IMR-90 (cell line): ENCODE measurements around the gene SLC31A1. TPM values are rescaled to one million over a fixed set of nuclear protein-coding genes. Genes with fewer than 3 reads are reported as not detected.

ENCODE experiments used
- ATAC-seq: fragments of 200-7000 bp; cut with Tn5 transposase; 2 replicates; pipeline ENCODE4 v1.9.1; 2020; ENCODE audit warnings: low read depth, mild to moderate bottlenecking, moderate library complexity
- BruUV-seq: library from RNA; stranded (reverse); fragments of 400-500 nt; replicated peaks from 2 replicates; lab custom pipeline; 2021; lab: Mats Ljungman, UMichigan
- CTCF ChIA-PET: fragments of 300-600 bp; formaldehyde crosslinking; extraction: SDS; loops from one replicate; lab custom pipeline; 2021; ENCODE audit warnings: antibody characterized with exemption; lab: Yijun Ruan, JAX
- POLR2A ChIA-PET: fragments of 300-600 bp; sonication (Branson Sonifier 250); formaldehyde crosslinking; loops from one replicate; lab custom pipeline; 2022; ENCODE audit warnings: antibody characterized with exemption; ENCODE audit not compliant: unreplicated experiment; lab: Charles Lee
- DNase-seq: peaks from one replicate; pipeline ENCODE4 v3.0.0; 2013
- H2AFZ ChIP-seq: replicated peaks from 2 replicates; pipeline ENCODE3; 2013; ENCODE audit warnings: low read length, mild to moderate bottlenecking; ENCODE audit not compliant: poor library complexity
- H2AK5ac ChIP-seq: 2 replicates; pipeline ENCODE4 v1.6.1; 2013; ENCODE audit warnings: low read depth, low read length, inconsistent platforms
- H2AK9ac ChIP-seq: replicated peaks from 2 replicates; pipeline ENCODE3; 2013; ENCODE audit warnings: mild to moderate bottlenecking, low read depth, low read length, moderate library complexity; ENCODE audit not compliant: poor library complexity
- H2BK120ac ChIP-seq: 2 replicates; pipeline ENCODE4 v1.6.1; 2013; ENCODE audit warnings: low read depth, low read length, inconsistent platforms
- H2BK15ac ChIP-seq: 3 replicates; pipeline ENCODE4 v1.6.1; 2013; ENCODE audit warnings: low read depth, low read length, inconsistent platforms
- H2BK20ac ChIP-seq: 2 replicates; pipeline ENCODE4 v1.6.1; 2013; ENCODE audit warnings: low read depth, mild to moderate bottlenecking, inconsistent platforms, low read length, moderate library complexity
- H2BK5ac ChIP-seq: 2 replicates; pipeline ENCODE4 v1.6.1; 2013; ENCODE audit warnings: mild to moderate bottlenecking, low read depth, low read length, inconsistent platforms; ENCODE audit not compliant: poor library complexity, severe bottlenecking
- H3K14ac ChIP-seq: replicated peaks from 2 replicates; pipeline ENCODE4 v1.6.1; 2013; ENCODE audit warnings: low read depth, low read length, inconsistent platforms
- H3K18ac ChIP-seq: 2 replicates; pipeline ENCODE4 v1.6.1; 2013; ENCODE audit warnings: low read depth, low read length, control low read depth
- H3K23ac ChIP-seq: 2 replicates; pipeline ENCODE4 v1.6.1; 2013; ENCODE audit warnings: low read depth, low read length, inconsistent platforms
- H3K27ac ChIP-seq: 2 replicates; pipeline ENCODE4 v1.5.1; 2013; ENCODE audit warnings: mild to moderate bottlenecking, control low read depth, low read length; ENCODE audit not compliant: insufficient read depth
- H3K27me3 ChIP-seq: 2 replicates; pipeline ENCODE4 v1.6.1; 2013; ENCODE audit warnings: low read length; ENCODE audit not compliant: control insufficient read depth, insufficient read depth
- H3K36me3 ChIP-seq: 2 replicates; pipeline ENCODE4 v1.6.1; 2013; ENCODE audit warnings: low read length, mixed read lengths; ENCODE audit not compliant: control insufficient read depth, insufficient read depth
- H3K4ac ChIP-seq: 2 replicates; pipeline ENCODE4 v1.6.1; 2013; ENCODE audit warnings: low read depth, low read length, inconsistent platforms
- H3K4me1 ChIP-seq: 2 replicates; pipeline ENCODE4 v1.6.1; 2013; ENCODE audit warnings: low read length, mixed read lengths; ENCODE audit not compliant: control insufficient read depth, insufficient read depth
- H3K4me2 ChIP-seq: 2 replicates; pipeline ENCODE4 v1.6.1; 2013; ENCODE audit warnings: low read depth, mild to moderate bottlenecking, control low read depth, low read length, moderate library complexity
- H3K4me3 ChIP-seq: 2 replicates; pipeline ENCODE4 v1.5.1; 2013; ENCODE audit warnings: low read depth, mild to moderate bottlenecking, control low read depth, low read length, moderate library complexity; ENCODE audit not compliant: insufficient read depth
- H3K56ac ChIP-seq: 2 replicates; pipeline ENCODE4 v1.6.1; 2013; ENCODE audit warnings: low read length, inconsistent platforms; ENCODE audit not compliant: insufficient read depth; ENCODE audit errors: extremely low read depth
- H3K79me1 ChIP-seq, 2 experiments: 2 replicates each; pipeline ENCODE4 v1.6.1; 2013; ENCODE audit warnings: low read length in 2 of 2, inconsistent platforms in 1 of 2, low read depth in 1 of 2
- H3K9ac ChIP-seq: 2 replicates; pipeline ENCODE4 v1.6.1; 2013; ENCODE audit warnings: low read depth, low read length, control low read depth
- H3K9me1 ChIP-seq: 2 replicates; pipeline ENCODE4 v1.6.1; 2013; ENCODE audit warnings: low read length, inconsistent platforms; ENCODE audit not compliant: insufficient read depth
- H3K9me3 ChIP-seq: 2 replicates; pipeline ENCODE4 v1.6.1; 2013; ENCODE audit warnings: low read length; ENCODE audit not compliant: control insufficient read depth, insufficient read depth
- H4K20me1 ChIP-seq: 2 replicates; pipeline ENCODE4 v1.6.1; 2013; ENCODE audit warnings: low read length, inconsistent platforms; ENCODE audit not compliant: insufficient read depth
- H4K5ac ChIP-seq: 2 replicates; pipeline ENCODE4 v1.6.1; 2013; ENCODE audit warnings: mild to moderate bottlenecking, low read depth, low read length, control low read depth
- H4K8ac ChIP-seq, 2 experiments: 2 replicates each; pipeline ENCODE4 v1.6.1; 2013; ENCODE audit warnings: low read depth in 2 of 2, low read length in 2 of 2, control low read depth in 1 of 2, inconsistent platforms in 1 of 2
- H4K91ac ChIP-seq: 2 replicates; pipeline ENCODE4 v1.6.1; 2013; ENCODE audit warnings: low read depth, low read length, inconsistent platforms; ENCODE audit not compliant: insufficient read depth
- BHLHE40 ChIP-seq: fragments of 150-350 bp; IDR thresholded peaks from 2 replicates; pipeline ENCODE4 v1.6.1; 2016; ENCODE audit warnings: mild to moderate bottlenecking, low read depth, low read length
- CHD1 ChIP-seq: IDR thresholded peaks from 2 replicates; pipeline ENCODE4 v1.6.1; 2012; ENCODE audit warnings: low read depth, low read length, improper control_type of control experiment
- CTCF ChIP-seq: conservative IDR thresholded peaks from 2 replicates; pipeline ENCODE4 v1.5.1; 2012; ENCODE audit warnings: mild to moderate bottlenecking, low read depth, low read length, improper control_type of control experiment
- MAFK ChIP-seq: IDR thresholded peaks from 2 replicates; pipeline ENCODE4 v1.6.1; 2012; ENCODE audit warnings: low read depth, low read length, improper control_type of control experiment
- MAZ ChIP-seq: IDR thresholded peaks from 2 replicates; pipeline ENCODE4 v1.6.1; 2012; ENCODE audit warnings: low read depth, mild to moderate bottlenecking, low read length, improper control_type of control experiment, moderate library complexity, borderline replicate concordance
- MXI1 ChIP-seq: IDR thresholded peaks from 2 replicates; pipeline ENCODE4 v1.6.1; 2012; ENCODE audit warnings: low read depth, mild to moderate bottlenecking, low read length, moderate library complexity, borderline replicate concordance
- NFE2L2 ChIP-seq: fragments of 150-350 bp; IDR thresholded peaks from 2 replicates; pipeline ENCODE4 v1.6.1; 2016; ENCODE audit warnings: low read depth, mild to moderate bottlenecking, low read length
- POLR2A ChIP-seq: IDR thresholded peaks from 2 replicates; pipeline ENCODE4 v1.6.1; 2012; ENCODE audit warnings: mild to moderate bottlenecking, low read depth, low read length
- RAD21 ChIP-seq: IDR thresholded peaks from 2 replicates; pipeline ENCODE4 v1.6.1; 2012; ENCODE audit warnings: low read length, improper control_type of control experiment
- RCOR1 ChIP-seq: IDR thresholded peaks from 2 replicates; pipeline ENCODE4 v1.6.1; 2012; ENCODE audit warnings: mild to moderate bottlenecking, low read length, improper control_type of control experiment; ENCODE audit not compliant: insufficient replicate concordance
- RFX5 ChIP-seq: IDR thresholded peaks from 2 replicates; pipeline ENCODE4 v1.8.0; 2012; ENCODE audit warnings: low read depth, mild to moderate bottlenecking, low read length, moderate library complexity
- USF2 ChIP-seq: fragments of 150-350 bp; IDR thresholded peaks from 2 replicates; pipeline ENCODE4 v1.6.1; 2017; ENCODE audit warnings: mild to moderate bottlenecking, antibody characterized with exemption, low read length, low read depth
- WGBS, 2 experiments: methylation state at CpG; one replicate each; pipeline versions ENCODE4 v1.1.5 to v1.1.7; 2013; ENCODE audit warnings: missing lambda C conversion rate in 2 of 2; ENCODE audit not compliant: insufficient read length in 1 of 2; ENCODE audit errors: extremely low coverage in 2 of 2; 5-methylcytosine and 5-hydroxymethylcytosine counted together
- dilution Hi-C: fragments of 300-500 bp; cut with HindIII; formaldehyde crosslinking; loops from one replicate; pipeline ENCODE4 v1.14.3; 2018; ENCODE audit warnings: low sequenced_read_pairs; ENCODE audit not compliant: unreplicated experiment
- in situ Hi-C: fragments of 300-500 bp; cut with MboI; formaldehyde crosslinking; loops from 3 replicates; pipeline ENCODE4 v1.14.3; 2019; ENCODE audit warnings: low sequenced_read_pairs, inconsistent platforms, mixed read lengths
- intact Hi-C: fragments of 100-400 bp; cut with micrococcal nuclease; formaldehyde crosslinking; loops from 2 replicates; pipeline ENCODE4 v1.10.0; 2022
- polyA plus RNA-seq, 3 experiments: library from polyadenylated mRNA; depleted of rRNA; stranded (reverse); fragments of >200 nt; gene quantifications; 2 replicates each; pipeline ENCODE4 v1.2.3, GENCODE V29; 2012; ENCODE audit warnings: low replicate concordance in 1 of 3
- total RNA-seq: library from RNA; depleted of rRNA; stranded (reverse); fragments of >200 nt; gene quantifications from 2 replicates; pipeline ENCODE4 v1.2.3, GENCODE V29; 2012

SLC31A1 gene
- total and polyA plus RNA-seq, 2 of the 4 experiments (the other 2 are of a cell fraction), result 17.9 to 23.3 TPM

GRCh38 chr9:113231701-113232100 is 10.4 kb downstream of the SLC31A1 start:
- no CpG with 5 or more reads among the region's 2 CpGs for WGBS, 2 experiments
- ChIA-PET CTCF (interaction anchor here (0.5 kb wide), 1 partner anchor 234 kb away, joined by 3 read pairs; no protein-coding TSS in a partner anchor), POLR2A (no interaction called here)
- no peak overlapping the region for H2BK5ac ChIP-seq
- no peak overlapping the region for H4K91ac ChIP-seq
- H3K9ac ChIP-seq, result no peak overlapping the region
- H3K79me1 ChIP-seq, result peaks cover 32 to 57% of the 10 kb centered on the region in 2 experiments
- ATAC-seq, result no peak
- DNase-seq, result no peak
- no peak overlapping the region for H2AK9ac ChIP-seq
- H3K23ac ChIP-seq, result no peak overlapping the region
- no peak overlapping the region for H3K56ac ChIP-seq
- peak overlapping the region; percentile 14; the same call in 1 of the 2 replicates for H2BK120ac ChIP-seq
- H3K4me3 ChIP-seq, result no peak overlapping the region
- peaks cover 2% of the 10 kb centered on the region for H3K36me3 ChIP-seq
- in situ Hi-C loops (no loop called here), dilution Hi-C loops (no loop called here), intact Hi-C loops (no loop called here)
- H3K14ac ChIP-seq, result no peak overlapping the region
- H3K27me3 ChIP-seq, result no peaks in the 10 kb centered on the region
- H4K20me1 ChIP-seq, result peaks cover 32% of the 10 kb centered on the region
- no peak for TF ChIP-seq BHLHE40
- TF ChIP-seq USF2, result no peak
- no peak for TF ChIP-seq RCOR1
- no peak for TF ChIP-seq POLR2A
- TF ChIP-seq MAZ, result no peak
- no peak for TF ChIP-seq RAD21
- TF ChIP-seq CHD1, result no peak
- TF ChIP-seq NFE2L2, result no peak
- TF ChIP-seq CTCF, result no peak
- no peak for TF ChIP-seq RFX5
- TF ChIP-seq MXI1, result no peak
- TF ChIP-seq MAFK, result no peak
- no peak overlapping the region for H3K18ac ChIP-seq
- no peak overlapping the region for H3K4me2 ChIP-seq
- H3K27ac ChIP-seq, result no peak overlapping the region
- H2BK20ac ChIP-seq, result no peak overlapping the region
- H4K8ac ChIP-seq, result no peak overlapping the region
- H3K9me3 ChIP-seq, result no peaks in the 10 kb centered on the region
- H3K4me1 ChIP-seq, result peaks cover 4% of the 10 kb centered on the region
- no peak overlapping the region for H2AFZ ChIP-seq
- H4K5ac ChIP-seq, result no peak overlapping the region
- H3K4ac ChIP-seq, result no peak overlapping the region
- H2AK5ac ChIP-seq, result no peak overlapping the region; the same call in 1 of the 2 replicates
- peaks cover 11% of the 10 kb centered on the region; the same call in 1 of the 2 replicates for H3K9me1 ChIP-seq
- no TSS peak for BruUV-seq
- no peak overlapping the region for H2BK15ac ChIP-seq
